HG02981 (cell line): ENCODE measurements around the gene SPATA6.
A peak's percentile ranks its signal among the peaks of the same experiment; 100 is the strongest.
"Not testable (repeated sequence)": the region's sequence is repeated elsewhere in the genome, so short reads cannot be mapped to it uniquely, and the experiment has no call there.

Source experiments
- ATAC-seq: cut with Tn5 transposase; IDR thresholded peaks from one replicate; pipeline ENCODE4 v1.9.1; 2021; ENCODE audit warnings: mild to moderate bottlenecking, moderate library complexity; ENCODE audit not compliant: unreplicated experiment

SPATA6 gene

GRCh38 chr1:48471691-48472576 is at the start of gene SPATA6:
Gene SPATA6, minus strand, starts transcription at chr1:48472204. Its CDS starts 196 bp downstream, at chr1:48472008.
- ATAC-seq = peak; percentile 99

- ATAC-seq = not testable (repeated sequence)
These were observed 47.9 kb upstream of the SPATA6 start for GRCh38 chr1:48519896-48520295.

GRCh38 chr1:48506870-48507269 is 34.9 kb upstream of the SPATA6 start:
- no peak for ATAC-seq

- no peak for ATAC-seq
These were observed 28.8 kb upstream of the SPATA6 start for GRCh38 chr1:48500541-48501450.

- no peak for ATAC-seq
These were observed 27.3 kb upstream of the SPATA6 start for GRCh38 chr1:48499211-48499735.

- ATAC-seq = peak; percentile 86
These were observed 26.2 kb upstream of the SPATA6 start for GRCh38 chr1:48498096-48498791.

- ATAC-seq = no peak
These were observed 23.9 kb upstream of the SPATA6 start for GRCh38 chr1:48495911-48496310.

- ATAC-seq = no peak
These were observed 23.2 kb upstream of the SPATA6 start for GRCh38 chr1:48495166-48495565.

- ATAC-seq = no peak
These were observed 22.2 kb upstream of the SPATA6 start for GRCh38 chr1:48493970-48494769.

GRCh38 chr1:48493041-48493440 is 21.0 kb upstream of the SPATA6 start:
- no peak for ATAC-seq

- no peak for ATAC-seq
These were observed 20.4 kb upstream of the SPATA6 start for GRCh38 chr1:48492392-48492791.

GRCh38 chr1:48488721-48489120 is 16.7 kb upstream of the SPATA6 start:
- ATAC-seq = no peak

GRCh38 chr1:48480504-48480903 is 8.5 kb upstream of the SPATA6 start:
- ATAC-seq = no peak

GRCh38 chr1:48480023-48480422 is 8.0 kb upstream of the SPATA6 start:
- not testable (repeated sequence) for ATAC-seq

GRCh38 chr1:48472638-48473037 is 634 bp upstream of the SPATA6 start:
- no peak for ATAC-seq

- ATAC-seq = no peak
These were observed 884 bp downstream of the SPATA6 start for GRCh38 chr1:48470950-48471690.

GRCh38 chr1:48470481-48470855 is 1.5 kb downstream of the SPATA6 start:
- ATAC-seq = no peak

- ATAC-seq = no peak
These were observed 2.2 kb downstream of the SPATA6 start for GRCh38 chr1:48469616-48470480.
